ENCODE measurements around the gene CCDC146.

Gene CCDC146

GRCh38 chr7:77306231-77307067 is 184.0 kb downstream of the CCDC146 start:
- no peak overlapping the region for H3K4me3 ChIP-seq (ENCODE audit: low read depth, low read length)
- DNase-seq (ENCODE audit: low read depth), result no peak

GRCh38 chr7:77308792-77309191 is 186.4 kb downstream of the CCDC146 start:
- TF ChIP-seq CTCF (IDR thresholded peaks at IDR 0.05; ENCODE audit: low read depth, low read length), result no peak
- TF ChIP-seq MAX (IDR thresholded peaks at IDR 0.05; ENCODE audit: low read depth, low read length), result 0 out of 2 replicates have a peak, but pooled peaks have one; percentile 11
- no peak overlapping the region for H3K4me3 ChIP-seq (ENCODE audit: low read depth, low read length)
- no peak for DNase-seq (ENCODE audit: low read depth)

More at GRCh38 chr7:77306231-77307067, 184.0 kb downstream of the CCDC146 start:
- TF ChIP-seq CTCF (IDR thresholded peaks at IDR 0.05; ENCODE audit: low read depth, low read length) (no peak), MAX (IDR thresholded peaks at IDR 0.05; ENCODE audit: low read depth, low read length) (no peak), MYC (IDR thresholded peaks at IDR 0.05; ENCODE audit: low read depth, low read length) (no peak), POLR2A (IDR thresholded peaks at IDR 0.05; ENCODE audit: extremely low read depth, insufficient read length) (no peak)

GRCh38 chr7:77309714-77310220 is 187.4 kb downstream of the CCDC146 start:
- DNase-seq (ENCODE audit: low read depth), result no peak
- no peak overlapping the region for H3K4me3 ChIP-seq (ENCODE audit: low read depth, low read length)
- TF ChIP-seq CTCF (IDR thresholded peaks at IDR 0.05; ENCODE audit: low read depth, low read length) (no peak), MYC (IDR thresholded peaks at IDR 0.05; ENCODE audit: low read depth, low read length) (no peak), POLR2A (IDR thresholded peaks at IDR 0.05; ENCODE audit: extremely low read depth, insufficient read length) (no peak), MAX (IDR thresholded peaks at IDR 0.05; ENCODE audit: low read depth, low read length) (no peak)

GRCh38 chr7:77310982-77311381 is 188.6 kb downstream of the CCDC146 start:
- TF ChIP-seq MAX (IDR thresholded peaks at IDR 0.05; ENCODE audit: low read depth, low read length) (no peak), MYC (IDR thresholded peaks at IDR 0.05; ENCODE audit: low read depth, low read length) (no peak), POLR2A (IDR thresholded peaks at IDR 0.05; ENCODE audit: extremely low read depth, insufficient read length) (no peak), CTCF (IDR thresholded peaks at IDR 0.05; ENCODE audit: low read depth, low read length) (no peak)
- no peak overlapping the region for H3K4me3 ChIP-seq (ENCODE audit: low read depth, low read length)
- DNase-seq (ENCODE audit: low read depth), result no peak

- TF ChIP-seq MYC (IDR thresholded peaks at IDR 0.05; ENCODE audit: low read depth, low read length), result no peak
- no peak for TF ChIP-seq CTCF (IDR thresholded peaks at IDR 0.05; ENCODE audit: low read depth, low read length)
- DNase-seq (ENCODE audit: low read depth), result no peak
- H3K4me3 ChIP-seq (ENCODE audit: low read depth, low read length), result no peak overlapping the region
Measured at GRCh38 chr7:77313085-77313484, 190.7 kb downstream of the CCDC146 start.
